Left lobe of liver (tissue), 2 donors: ENCODE data around the gene F11. TPM values are rescaled to one million over a fixed set of nuclear protein-coding genes. Genes with fewer than 3 reads are reported as not detected.
"Not testable (repeated sequence)": the region's sequence is repeated elsewhere in the genome, so short reads cannot be mapped to it uniquely, and the experiment has no call there.

Experiments used
- ATAC-seq: fragments of 200-7000 bp; cut with Tn5 transposase; one replicate; pipeline ENCODE4 v1.9.1; 2020; ENCODE audit warnings: mild to moderate bottlenecking, moderate library complexity
- DNase-seq: peaks from one replicate; pipeline ENCODE4 v3.0.0-alpha.2; 2020; ENCODE audit warnings: low spot score
- total RNA-seq: library from RNA; stranded (reverse); gene quantifications from one replicate; pipeline ENCODE4 v1.2.1, GENCODE V29; 2021
- donor health status: DM: no; HTN: no; CAD: no; lungs with moderate emphysema.
- donor health status: DM: no; HTN: yes; CAD: no.

F11 gene
- total RNA-seq: 171 TPM

DNA sequence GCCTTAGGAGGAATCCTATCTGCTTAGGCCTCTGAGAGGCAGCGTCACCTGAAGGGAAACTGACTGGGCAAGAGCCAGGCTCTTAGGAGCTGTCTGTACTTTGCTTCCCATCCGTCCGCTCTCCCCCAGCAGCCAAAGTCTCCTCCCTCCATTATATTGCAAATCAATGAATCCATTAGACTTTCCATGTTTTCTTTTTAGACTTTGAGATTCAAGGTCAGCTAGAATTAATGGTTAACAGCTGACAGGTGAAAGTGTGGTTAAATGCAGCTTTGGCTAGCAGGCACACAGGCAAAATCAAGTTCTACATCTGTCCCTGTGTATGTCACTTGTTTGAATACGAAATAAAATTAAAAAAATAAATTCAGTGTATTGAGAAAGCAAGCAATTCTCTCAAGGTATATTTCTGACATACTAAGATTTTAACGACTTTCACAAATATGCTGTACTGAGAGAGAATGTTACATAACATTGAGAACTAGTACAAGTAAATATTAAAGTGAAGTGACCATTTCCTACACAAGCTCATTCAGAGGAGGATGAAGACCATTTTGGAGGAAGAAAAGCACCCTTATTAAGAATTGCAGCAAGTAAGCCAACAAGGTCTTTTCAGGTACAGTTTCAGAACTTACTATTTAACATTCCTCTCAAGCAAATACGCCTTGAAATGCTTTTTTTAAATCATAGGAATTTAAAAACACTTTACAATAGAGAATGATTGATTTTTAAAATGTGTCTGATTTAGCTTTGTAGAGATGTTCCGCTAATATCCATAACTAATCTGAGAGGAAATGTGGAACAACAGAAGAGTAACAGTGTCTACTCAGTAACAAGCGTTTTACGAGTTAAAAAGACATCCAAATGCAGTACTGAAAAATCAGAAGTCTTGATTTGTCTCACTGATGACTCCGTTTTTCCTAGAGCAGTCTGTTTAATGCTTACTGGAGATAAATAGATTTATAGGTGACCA lies at the start of gene F11:
Gene F11 (plus strand): TSS at position 507 of the 970 bp plus-strand sequence. CDS start 948 bp downstream, outside the sequence.
- DNase-seq (peak; percentile 55), ATAC-seq (peak; percentile 52)

DNA sequence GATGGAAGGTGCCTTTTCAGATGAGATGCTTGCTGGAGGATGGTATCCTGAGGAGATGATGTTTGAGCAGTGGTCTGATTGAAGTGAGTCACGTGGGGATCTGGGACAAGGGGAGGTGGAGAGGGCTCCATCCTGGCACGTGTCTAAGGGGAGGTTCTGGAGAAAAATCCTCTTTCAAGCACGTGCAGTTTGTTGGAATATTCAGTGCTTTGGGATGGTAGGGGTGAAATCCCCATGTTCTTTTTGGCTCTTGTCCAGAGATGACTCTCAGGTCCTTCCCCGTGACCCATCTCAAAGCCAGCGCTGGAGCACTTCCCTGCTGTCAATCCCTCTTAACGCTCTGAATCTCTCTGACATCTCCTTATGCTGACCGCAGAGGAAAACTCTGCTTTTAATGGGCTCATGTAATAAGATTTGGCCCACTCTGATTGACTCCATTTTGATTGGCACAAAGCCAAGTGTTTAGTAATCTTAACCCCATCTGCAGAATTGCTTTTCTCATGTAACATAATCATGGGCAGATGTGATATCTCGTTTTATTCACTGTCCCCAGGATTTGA lies 49.4 kb upstream of the F11 start:
- DNase-seq (no peak), ATAC-seq (peak; percentile 30)

DNA sequence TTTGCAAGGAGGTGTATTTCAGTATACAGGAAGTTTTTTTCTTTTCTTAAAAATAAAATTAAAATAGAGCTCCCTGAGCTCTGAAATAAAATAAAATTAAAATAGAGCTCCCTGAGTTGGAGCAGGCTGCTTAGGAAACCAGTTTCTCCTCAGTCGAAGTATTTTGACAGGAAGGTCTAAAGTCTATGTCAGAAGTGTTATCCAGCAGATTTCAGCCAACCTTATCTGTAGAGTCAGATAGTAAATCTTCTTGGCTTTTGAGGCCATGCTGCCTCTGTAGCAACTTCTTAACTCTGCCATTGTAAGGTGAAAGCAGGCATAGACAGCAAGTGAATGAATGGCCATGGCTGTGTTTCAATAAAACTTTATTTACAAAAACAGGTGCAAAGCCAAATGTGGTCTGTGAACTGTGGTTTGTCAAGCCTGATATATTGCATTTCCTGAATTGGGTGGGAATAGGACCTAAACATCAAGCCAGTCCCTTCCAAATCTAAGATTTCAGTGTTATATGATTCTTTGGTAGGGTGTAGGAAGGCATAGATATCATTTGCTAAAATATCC lies 48.2 kb upstream of the F11 start:
- peak; percentile 51 for ATAC-seq

DNA sequence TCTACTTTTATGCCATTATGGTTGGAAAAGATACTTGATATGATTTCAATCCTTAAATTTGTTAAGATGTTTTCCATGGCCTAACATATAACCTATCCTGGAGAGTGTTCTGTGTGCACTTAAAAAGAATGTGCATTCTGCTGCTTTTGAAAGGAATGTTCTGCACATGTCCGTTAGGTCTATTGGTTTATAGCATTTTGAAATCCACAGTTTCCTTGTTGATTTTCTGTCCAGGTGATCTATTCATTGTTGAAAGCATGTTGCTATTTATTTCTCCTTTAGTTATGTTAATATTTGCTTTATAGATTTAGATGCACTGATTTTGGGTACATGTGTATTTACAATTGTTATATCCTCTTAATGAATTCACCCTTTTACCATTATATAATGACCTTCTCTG lies 44.4 kb upstream of the F11 start:
- peak; percentile 10 for ATAC-seq
- DNase-seq: no peak

More for the DNA sequence above, 48.2 kb upstream of the F11 start:
- no peak for DNase-seq

DNA sequence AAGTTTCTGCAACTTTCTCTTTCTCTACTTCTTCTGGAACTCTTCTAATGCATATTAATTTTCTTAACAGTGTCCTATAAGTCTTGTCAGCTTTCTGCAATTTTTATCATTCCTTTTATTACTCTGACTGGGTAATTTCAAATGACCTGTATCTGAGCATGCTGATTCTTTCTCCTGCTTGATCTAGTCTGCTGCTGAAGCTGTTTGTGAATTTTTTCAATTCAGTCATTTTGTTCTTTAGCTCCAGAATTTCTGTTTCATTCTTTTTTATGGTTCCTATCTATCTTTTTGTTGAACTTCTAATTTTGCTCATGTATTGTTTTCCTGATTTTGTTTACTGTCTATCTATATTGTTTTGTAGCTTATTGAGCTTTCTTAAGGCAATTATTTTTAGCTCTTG lies 40.1 kb upstream of the F11 start:
- ATAC-seq (no peak), DNase-seq (no peak)

DNA sequence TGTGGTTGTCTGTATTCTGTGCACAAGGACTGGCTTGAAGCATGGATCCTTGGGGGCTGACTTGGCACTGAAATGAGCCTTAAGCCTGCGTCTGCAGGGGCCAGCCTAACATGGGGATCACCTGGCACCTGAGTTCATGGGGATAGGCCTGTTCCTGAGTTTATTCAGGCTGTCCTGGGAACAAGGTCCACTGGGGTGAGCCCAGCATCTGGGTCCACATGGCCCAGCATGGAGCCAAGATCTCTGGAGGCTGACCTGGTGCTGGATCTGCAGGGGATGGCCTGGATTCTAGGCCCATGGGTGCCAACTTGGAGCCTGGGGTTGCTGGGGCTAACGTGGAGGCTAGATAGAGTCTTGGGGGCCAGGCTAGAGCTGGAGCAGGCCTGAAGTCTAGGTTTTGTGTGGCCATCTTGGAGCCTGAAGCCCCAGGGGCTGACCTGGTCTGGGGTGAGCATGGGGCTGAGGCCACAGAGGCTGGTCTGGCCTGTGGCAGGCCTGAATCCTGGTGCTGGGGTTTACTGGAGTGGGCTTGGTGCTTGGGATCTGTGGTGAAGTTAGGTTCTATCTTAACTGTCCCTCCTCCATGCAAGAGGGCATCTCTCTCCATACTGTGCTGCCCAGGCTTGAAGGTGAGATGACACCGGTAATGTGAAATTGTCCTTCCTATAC lies 39.3 kb upstream of the F11 start:
- ATAC-seq (peak; percentile 77), DNase-seq (peak; percentile 81)

DNA sequence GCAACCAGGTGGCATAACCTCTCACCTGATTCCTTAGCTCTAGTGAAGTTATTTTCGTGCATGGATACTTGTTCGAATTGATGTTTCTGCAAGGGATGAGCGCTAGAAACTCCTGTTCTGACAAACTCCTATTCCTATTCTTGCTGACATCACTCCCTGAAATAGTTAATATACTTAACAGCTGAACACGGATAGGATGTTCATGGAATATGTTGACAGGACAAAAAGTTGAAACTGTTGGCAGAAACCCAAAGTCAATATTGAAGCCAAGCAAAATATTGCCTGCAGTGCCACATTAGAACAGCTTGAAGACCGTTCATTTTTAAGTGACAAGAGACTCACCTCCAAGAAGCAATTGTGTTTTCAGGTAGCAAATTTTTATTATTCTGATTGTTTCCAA lies 38.8 kb upstream of the F11 start, which contains the start of gene KLKB1:
Gene KLKB1 (plus strand): TSS at position 287 of the 400 bp plus-strand sequence. CDS start 689 bp downstream, outside the sequence.
- DNase-seq (no peak), ATAC-seq (peak; percentile 72)

DNA sequence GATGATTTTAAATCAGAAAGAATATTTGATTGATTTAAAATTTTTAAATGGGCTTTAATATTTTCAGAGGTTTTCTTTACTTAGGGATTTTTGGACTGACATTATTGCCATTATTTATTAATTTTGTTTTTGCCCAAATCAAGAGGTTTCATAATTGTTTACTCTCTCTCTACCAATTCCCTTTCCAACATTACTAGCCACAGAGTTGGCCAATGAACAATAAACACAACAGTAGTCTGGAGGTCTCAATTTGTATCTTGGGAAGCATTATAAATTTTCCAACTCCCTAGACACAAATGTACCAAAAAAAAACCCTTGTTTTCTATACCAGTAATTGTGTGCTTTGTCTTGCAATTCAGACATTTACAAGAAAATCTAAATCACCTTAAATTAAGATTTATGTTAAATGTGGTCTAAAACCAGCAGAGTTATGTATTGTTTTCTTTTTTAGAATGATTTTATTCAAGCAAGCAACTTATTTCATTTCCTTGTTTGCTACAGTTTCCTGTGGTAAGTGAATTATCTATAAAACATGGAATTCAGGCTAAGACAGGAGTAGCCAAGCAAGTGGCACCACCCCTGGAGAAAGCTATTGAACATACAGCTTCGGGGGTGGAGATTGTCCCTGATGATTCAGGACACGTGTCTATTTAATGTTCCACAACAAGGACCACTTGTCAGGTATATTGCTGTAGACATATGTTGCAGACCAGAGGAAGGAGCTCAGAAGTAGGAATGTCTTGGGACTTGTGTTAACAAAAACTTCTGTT lies 38.1 kb upstream of the F11 start:
- peak; percentile 38 for ATAC-seq
- no peak for DNase-seq

DNA sequence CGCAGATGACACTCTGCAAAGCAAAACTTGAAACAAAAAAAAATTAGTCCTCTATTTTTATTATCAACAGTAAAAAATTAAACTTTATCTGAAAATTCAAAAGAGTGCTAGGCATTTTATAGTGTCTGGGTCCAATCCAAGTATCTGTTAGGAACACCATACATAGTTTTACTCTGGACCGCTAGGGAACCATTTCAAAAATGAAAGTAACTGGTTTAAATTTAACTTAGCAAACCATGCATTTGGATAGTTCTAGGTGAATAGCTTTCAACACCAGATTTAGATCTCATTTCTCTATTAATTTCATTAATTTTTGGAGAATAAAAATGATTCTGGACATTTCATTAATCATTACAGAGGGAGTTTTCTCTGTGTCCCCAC lies 37.5 kb upstream of the F11 start:
- DNase-seq: no peak
- peak; percentile 48 for ATAC-seq

DNA sequence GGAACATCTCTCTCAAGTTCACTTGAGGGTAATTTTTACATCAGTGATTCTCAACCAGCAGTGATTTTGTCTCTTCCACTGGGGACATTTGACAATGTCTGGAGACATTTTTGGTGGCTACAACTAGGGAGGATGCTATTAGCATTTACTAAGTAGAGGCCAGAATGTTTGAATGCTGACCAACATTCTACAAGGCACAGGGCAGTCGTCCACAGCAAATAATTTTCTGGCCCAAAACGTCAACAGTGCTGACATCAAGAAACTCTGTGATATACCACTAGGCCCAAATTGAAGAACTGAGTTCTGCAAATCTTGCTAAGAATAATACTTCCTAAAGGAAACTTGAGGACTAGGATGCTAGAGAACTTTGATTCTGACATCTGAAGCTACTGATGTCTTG lies 31.6 kb upstream of the F11 start:
- ATAC-seq (peak; percentile 80), DNase-seq (no peak)

DNA sequence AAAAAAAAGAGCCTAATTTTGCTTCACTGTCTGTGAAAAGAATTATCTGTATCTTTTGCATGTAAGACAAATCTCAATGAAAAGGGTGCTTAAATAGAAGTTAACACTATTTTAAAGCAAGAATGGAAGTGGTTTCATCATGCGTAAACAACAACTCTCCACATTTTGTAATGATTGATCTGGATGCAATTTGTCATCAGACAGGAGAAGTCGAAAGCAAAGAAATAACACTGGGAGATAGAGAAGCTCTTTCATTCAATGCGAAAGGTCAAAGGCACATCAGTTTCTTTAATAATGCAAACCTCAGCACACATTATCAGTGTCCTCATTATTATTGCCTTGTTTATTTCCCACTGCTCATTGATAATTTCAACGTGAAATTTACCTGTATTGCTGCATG lies 29.9 kb upstream of the F11 start:
- DNase-seq: no peak
- ATAC-seq: peak; percentile 69

DNA sequence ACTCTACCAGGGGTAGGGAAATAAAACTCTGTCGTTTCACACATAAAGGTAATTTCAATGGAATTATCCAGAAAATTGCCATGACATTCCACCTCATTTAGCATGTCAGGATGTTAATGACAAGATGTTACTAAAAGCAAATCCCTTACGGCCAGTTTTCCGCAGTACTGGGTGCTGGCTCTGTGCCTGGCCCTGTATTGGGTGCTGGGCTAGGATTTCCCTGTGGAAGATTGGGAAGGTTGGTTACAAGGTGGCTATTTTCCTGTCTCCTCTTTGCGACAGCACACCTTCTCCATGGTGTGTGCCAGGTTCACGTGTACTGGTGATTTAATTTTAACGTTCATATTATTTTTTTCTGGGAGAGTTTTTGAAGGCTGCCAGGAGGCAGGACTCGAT lies 25.5 kb upstream of the F11 start:
- DNase-seq (no peak), ATAC-seq (peak; percentile 40)

DNA sequence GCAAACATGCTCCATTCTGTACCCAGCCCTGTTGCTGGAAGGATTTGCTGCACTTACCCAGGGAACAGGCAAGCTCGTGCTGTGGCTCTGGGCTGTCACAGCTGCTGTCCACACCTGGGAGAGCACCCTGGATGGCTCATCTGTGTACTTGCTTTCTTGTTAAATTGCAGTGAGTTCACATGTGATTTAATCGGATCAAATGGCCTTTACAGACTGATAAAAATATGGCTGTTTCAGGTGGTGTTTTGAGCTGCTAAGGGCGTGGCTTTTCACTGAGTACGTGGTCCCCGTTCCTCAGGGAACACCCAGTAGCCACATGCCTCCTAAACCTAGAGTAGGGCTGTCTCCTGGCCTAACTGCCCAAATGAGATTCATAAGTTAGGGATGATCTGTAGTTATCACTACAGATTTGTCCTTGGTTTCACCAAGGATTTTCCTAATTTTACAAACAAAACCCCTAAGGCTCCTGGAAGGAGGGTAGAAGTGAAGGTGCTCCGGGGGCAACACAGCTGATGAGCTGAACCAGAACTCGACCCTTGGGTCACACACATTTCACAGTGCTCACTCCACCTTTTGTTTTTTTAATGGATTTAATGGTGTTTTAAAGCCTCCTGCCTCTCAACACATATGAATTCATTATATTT lies 25.0 kb upstream of the F11 start:
- no peak for DNase-seq

DNA sequence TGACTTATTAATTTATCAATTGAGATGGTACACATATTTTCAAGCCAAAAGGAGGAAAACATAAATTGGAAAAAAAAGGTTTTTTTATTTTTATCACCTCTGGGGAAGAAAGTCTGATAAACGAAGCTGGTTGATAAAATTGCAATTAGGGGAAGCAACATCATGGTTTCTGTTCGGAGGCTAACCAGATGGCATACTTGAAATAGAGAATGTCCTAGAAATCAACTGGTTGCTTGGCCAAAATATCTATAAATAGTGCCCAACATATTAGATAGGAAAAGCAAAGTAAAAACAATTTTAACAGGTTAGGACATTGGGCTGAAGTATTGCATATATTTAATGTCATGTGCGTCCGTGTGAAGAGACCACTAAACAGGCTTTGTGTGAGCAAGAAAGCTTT lies 24.4 kb upstream of the F11 start:
- ATAC-seq (no peak), DNase-seq (no peak)

More for the DNA sequence above, 25.0 kb upstream of the F11 start:
- ATAC-seq: peak; percentile 12

DNA sequence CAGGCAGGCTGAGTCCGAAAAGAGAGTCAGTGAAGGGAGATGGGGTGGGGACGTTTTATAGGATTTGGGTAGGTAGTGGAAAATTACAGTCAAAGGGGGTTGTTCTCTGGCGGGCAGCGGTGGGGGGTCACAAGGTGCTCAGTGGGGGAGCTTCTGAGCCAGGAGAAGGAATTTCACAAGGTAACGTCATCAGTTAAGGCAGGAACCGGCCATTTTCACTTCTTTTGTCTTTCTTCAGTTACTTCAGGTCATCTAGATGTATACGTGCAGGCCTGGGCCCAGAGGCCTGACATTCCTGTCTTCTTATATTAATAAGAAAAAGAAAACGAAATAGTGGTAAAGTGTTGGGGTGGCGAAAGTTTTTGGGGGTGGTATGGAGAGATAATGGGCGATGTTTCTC lies 24.0 kb upstream of the F11 start:
- not testable (repeated sequence) for ATAC-seq, DNase-seq

DNA sequence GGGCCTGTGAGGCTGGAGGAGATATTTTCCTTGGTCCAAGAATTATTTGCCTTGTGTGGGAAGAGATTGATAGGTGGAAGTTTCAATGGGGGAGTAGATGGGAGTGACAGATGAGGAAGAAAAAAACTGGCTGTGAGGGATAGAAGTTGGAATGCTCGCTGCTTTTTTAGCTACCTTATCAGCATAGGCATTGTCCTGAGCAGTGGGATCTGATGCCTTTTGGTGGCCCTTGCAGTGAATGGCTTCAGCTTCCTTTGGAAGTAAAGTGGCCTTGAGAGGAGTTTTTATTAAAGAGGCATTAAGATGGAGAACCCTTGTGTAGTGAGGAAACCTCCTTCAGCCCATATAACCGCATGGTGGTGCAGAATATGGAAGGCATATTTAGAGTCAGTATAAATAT lies 22.7 kb upstream of the F11 start:
- ATAC-seq (no peak), DNase-seq (no peak)

DNA sequence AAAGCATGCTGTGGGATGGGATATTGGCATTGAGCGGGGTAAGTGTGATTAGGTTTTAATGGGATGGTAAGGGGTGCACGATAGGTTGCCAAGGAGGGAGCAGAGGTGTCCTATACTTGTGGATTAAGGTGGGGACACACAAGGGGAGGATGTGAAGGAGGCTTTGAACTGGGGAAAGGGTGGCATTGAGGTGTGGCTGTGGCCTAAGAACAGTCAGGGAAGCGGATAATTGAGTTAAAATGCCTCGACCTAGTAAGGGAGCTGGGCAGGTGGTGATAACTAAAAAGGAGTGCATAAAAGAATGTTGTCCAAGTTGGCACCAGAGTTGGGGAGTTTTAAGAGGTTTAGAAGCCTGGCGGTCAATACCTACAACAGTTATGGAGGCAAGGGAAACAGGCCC lies 21.2 kb upstream of the F11 start:
- DNase-seq (no peak), ATAC-seq (no peak)

DNA sequence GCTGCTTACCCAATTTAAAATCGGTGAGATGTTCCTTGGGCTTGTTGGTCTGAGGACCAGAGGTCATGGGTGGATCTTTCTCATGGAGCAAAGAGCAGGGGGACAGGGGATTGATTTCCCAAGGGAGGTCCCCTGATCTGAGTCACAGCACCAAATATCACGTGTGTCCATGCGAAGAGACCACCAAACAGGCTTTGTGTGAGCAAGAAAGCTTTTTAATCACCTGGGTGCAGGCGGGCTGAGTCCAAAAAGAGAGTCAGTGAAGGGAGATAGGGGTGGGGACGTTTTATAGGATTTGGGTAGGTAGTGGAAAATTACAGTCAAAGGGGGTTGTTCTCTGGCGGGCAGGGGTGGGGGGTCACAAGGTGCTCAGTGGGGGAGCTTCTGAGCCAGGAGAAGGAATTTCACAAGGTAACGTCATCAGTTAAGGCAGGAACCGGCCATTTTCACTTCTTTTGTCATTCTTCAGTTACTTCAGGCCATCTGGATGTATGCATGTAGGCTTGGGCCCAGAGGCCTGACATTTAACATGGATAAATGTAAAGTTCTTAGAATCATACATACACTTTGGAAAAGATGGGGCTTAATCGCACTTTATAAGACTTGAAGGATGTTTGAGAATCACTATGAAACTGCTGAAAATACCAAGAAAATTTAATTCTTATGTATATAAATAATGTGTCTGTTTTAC lies 18.8 kb upstream of the F11 start:
- not testable (repeated sequence) for ATAC-seq, DNase-seq

DNA sequence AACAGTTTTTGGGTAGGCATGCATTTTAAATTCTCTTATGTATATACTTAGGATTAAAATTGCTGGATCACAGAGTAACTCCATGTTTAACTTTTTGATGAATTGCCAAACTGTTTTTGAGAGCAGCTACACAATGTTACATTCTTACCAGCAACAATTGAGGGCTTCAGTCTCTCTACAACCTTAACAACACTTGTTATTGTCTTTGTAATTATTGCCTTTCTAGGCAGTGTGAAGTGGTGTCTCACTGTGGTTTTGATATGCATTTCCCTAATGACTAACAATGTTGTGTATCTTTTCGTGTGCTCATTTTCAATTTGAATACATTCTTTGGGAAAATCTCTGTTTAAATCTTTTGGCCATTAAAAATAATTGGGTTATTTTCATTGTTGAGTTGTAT lies 17.3 kb upstream of the F11 start:
- ATAC-seq (no peak), DNase-seq (no peak)
